ENCODE data around the gene SLC17A7. TPM values are rescaled to one million over a fixed set of nuclear protein-coding genes. Genes with fewer than 3 reads are reported as not detected.

The SLC17A7 gene
- total and polyA plus RNA-seq, 2 of the 4 experiments (the other 2 are of a cell fraction), result 0.03 TPM; not detected in 1

DNA sequence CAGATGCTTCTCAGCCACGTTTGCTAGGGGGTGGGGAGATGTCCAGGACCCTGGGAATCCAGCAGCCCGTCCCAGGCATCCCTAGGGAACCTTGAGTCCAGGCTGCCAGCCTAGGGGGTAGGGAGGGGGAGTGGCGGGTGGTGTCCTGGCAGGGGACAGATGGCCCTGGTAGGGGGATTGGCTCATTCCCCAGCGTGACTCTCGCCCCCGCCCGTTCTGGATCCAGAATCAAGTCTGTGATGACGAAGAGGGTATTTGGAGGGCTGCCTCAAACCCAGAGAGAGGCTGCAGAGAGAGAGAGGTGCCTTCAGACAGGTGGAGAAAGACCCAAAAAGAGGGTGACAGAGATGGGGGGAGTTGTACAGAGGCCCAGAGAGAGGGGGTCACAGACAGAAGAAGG lies 4.1 kb downstream of the SLC17A7 start:
- Histone ChIP-seq H3K18ac (ENCODE audit: low read depth, low read length) (no peak overlapping the region), H2AFZ (replicated peaks; ENCODE audit: low read length, poor library complexity) (no peak overlapping the region), H4K20me1 (ENCODE audit: insufficient read depth, low read length) (no peaks in the 10 kb centered on the region), H2BK5ac (ENCODE audit: low read depth, low read length, poor library complexity, severe bottlenecking) (no peak overlapping the region), H3K4me1 (ENCODE audit: control insufficient read depth, insufficient read depth, low read length) (no peaks in the 10 kb centered on the region), H3K4ac (ENCODE audit: low read depth, low read length) (no peak overlapping the region), H3K27ac (ENCODE audit: insufficient read depth, low read length) (no peak overlapping the region), H3K9me1 (ENCODE audit: insufficient read depth, low read length) (no peaks in the 10 kb centered on the region), H3K56ac (ENCODE audit: extremely low read depth, insufficient read depth, low read length) (no peak overlapping the region), H4K8ac (ENCODE audit: low read depth in 2 of 2, low read length in 2 of 2) (no peak overlapping the region), H2BK20ac (ENCODE audit: low read depth, low read length) (no peak overlapping the region), H3K23ac (ENCODE audit: low read depth, low read length) (no peak overlapping the region), H3K9me3 (ENCODE audit: control insufficient read depth, insufficient read depth, low read length) (peaks cover 11% of the 10 kb centered on the region), H3K79me1 (ENCODE audit: low read depth in 1 of 2, low read length in 2 of 2) (no peaks in the 10 kb centered on the region), H2BK120ac (ENCODE audit: low read depth, low read length) (no peak overlapping the region), H3K4me3 (ENCODE audit: insufficient read depth, low read depth, low read length) (no peak overlapping the region), H3K14ac (replicated peaks; ENCODE audit: low read depth, low read length) (no peak overlapping the region), H3K27me3 (ENCODE audit: control insufficient read depth, insufficient read depth, low read length) (peaks cover 96% of the 10 kb centered on the region), H3K9ac (ENCODE audit: low read depth, low read length) (no peak overlapping the region), H2AK9ac (replicated peaks; ENCODE audit: low read depth, low read length, poor library complexity) (no peak overlapping the region), H4K91ac (ENCODE audit: insufficient read depth, low read depth, low read length) (no peak overlapping the region), H4K5ac (ENCODE audit: low read depth, low read length) (no peak overlapping the region), H2BK15ac (ENCODE audit: low read depth, low read length) (no peak overlapping the region), H3K4me2 (ENCODE audit: low read depth, low read length) (no peak overlapping the region), H2AK5ac (ENCODE audit: low read depth, low read length) (no peak overlapping the region), H3K36me3 (ENCODE audit: control insufficient read depth, insufficient read depth, low read length) (no peaks in the 10 kb centered on the region)
- ATAC-seq (ENCODE audit: low read depth) (no peak), DNase-seq (no peak)
- CTCF ChIA-PET, result no interaction called here
- no CpG with 5 or more reads among the region's 8 CpGs for WGBS, 2 experiments (ENCODE audit: extremely low coverage in 2 of 2, insufficient read length in 1 of 2)
- TF ChIP-seq MXI1 (IDR thresholded peaks at IDR 0.05; ENCODE audit: borderline replicate concordance, low read depth, low read length) (no peak), NFE2L2 (IDR thresholded peaks at IDR 0.05; ENCODE audit: low read depth, low read length) (no peak), MAZ (IDR thresholded peaks at IDR 0.05; ENCODE audit: borderline replicate concordance, low read depth, low read length) (no peak), POLR2A (IDR thresholded peaks at IDR 0.05; ENCODE audit: low read depth, low read length) (no peak), RFX5 (IDR thresholded peaks at IDR 0.05; ENCODE audit: low read depth, low read length) (no peak), SMC3 (IDR thresholded peaks at IDR 0.05; ENCODE audit: low read depth, low read length) (no peak), CEBPB (IDR thresholded peaks at IDR 0.05; ENCODE audit: low read depth, low read length) (no peak), RCOR1 (IDR thresholded peaks at IDR 0.05; ENCODE audit: insufficient replicate concordance, low read length) (no peak), BHLHE40 (IDR thresholded peaks at IDR 0.05; ENCODE audit: low read depth, low read length) (no peak), FOS (IDR thresholded peaks at IDR 0.05; ENCODE audit: low read depth, low read length) (no peak)
- TF ChIP-seq, protein P1, sequence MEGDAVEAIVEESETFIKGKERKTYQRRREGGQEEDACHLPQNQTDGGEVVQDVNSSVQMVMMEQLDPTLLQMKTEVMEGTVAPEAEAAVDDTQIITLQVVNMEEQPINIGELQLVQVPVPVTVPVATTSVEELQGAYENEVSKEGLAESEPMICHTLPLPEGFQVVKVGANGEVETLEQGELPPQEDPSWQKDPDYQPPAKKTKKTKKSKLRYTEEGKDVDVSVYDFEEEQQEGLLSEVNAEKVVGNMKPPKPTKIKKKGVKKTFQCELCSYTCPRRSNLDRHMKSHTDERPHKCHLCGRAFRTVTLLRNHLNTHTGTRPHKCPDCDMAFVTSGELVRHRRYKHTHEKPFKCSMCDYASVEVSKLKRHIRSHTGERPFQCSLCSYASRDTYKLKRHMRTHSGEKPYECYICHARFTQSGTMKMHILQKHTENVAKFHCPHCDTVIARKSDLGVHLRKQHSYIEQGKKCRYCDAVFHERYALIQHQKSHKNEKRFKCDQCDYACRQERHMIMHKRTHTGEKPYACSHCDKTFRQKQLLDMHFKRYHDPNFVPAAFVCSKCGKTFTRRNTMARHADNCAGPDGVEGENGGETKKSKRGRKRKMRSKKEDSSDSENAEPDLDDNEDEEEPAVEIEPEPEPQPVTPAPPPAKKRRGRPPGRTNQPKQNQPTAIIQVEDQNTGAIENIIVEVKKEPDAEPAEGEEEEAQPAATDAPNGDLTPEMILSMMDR (conservative IDR thresholded peaks at IDR 0.05; ENCODE audit: low read depth, low read length), result no peak
- TF ChIP-seq, protein P2, sequence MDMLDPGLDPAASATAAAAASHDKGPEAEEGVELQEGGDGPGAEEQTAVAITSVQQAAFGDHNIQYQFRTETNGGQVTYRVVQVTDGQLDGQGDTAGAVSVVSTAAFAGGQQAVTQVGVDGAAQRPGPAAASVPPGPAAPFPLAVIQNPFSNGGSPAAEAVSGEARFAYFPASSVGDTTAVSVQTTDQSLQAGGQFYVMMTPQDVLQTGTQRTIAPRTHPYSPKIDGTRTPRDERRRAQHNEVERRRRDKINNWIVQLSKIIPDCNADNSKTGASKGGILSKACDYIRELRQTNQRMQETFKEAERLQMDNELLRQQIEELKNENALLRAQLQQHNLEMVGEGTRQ (IDR thresholded peaks at IDR 0.05; ENCODE audit: low read depth, low read length), result no peak
- TF ChIP-seq, protein P3, sequence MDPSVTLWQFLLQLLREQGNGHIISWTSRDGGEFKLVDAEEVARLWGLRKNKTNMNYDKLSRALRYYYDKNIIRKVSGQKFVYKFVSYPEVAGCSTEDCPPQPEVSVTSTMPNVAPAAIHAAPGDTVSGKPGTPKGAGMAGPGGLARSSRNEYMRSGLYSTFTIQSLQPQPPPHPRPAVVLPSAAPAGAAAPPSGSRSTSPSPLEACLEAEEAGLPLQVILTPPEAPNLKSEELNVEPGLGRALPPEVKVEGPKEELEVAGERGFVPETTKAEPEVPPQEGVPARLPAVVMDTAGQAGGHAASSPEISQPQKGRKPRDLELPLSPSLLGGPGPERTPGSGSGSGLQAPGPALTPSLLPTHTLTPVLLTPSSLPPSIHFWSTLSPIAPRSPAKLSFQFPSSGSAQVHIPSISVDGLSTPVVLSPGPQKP (IDR thresholded peaks at IDR 0.05; ENCODE audit: borderline replicate concordance, low read depth, low read length), result no peak
- no TSS peak for BruUV-seq (replicated peaks)
- in situ Hi-C loops (cut with MboI; ENCODE audit: low sequenced_read_pairs), result loop anchor here (10.0 kb wide), 1 partner anchor 172 kb away; no protein-coding TSS in a partner anchor
- dilution Hi-C loops (cut with HindIII; ENCODE audit: low sequenced_read_pairs, unreplicated experiment), result no loop called here
- intact Hi-C loops (cut with micrococcal nuclease), result no loop called here
- POLR2A ChIA-PET (ENCODE audit: unreplicated experiment), result no interaction called here

Measured in IMR-90 (cell line).